Measurements from ENCODE around the gene SLC43A3.
A peak's percentile ranks its signal among the peaks of the same experiment; 100 is the strongest.

The SLC43A3 gene

DNA sequence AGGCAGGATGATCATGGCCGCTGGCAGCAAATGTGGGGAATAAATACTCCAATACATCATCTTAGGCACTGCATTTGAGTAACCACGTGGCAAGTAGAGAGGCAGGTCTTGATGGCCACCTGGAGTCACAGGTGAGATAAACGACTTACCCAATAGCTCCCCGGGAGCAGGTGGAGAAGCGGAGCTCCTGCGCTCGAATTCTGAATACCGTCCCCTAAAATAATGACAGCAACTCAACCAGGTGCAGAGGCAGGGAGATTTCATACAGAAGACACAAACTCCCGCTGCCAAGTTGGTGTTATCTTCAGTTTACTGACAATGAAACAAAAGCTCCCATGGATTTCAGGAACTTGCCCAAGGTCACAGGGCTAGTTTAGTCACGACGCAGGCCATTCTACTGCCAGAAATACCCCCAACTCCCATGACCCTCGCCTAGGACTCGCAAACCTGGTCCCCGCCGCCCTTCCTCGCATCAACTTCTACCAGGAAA is 437 bp downstream of the SLC43A3 start:
- peak; percentile 6 for DNase-seq

DNA sequence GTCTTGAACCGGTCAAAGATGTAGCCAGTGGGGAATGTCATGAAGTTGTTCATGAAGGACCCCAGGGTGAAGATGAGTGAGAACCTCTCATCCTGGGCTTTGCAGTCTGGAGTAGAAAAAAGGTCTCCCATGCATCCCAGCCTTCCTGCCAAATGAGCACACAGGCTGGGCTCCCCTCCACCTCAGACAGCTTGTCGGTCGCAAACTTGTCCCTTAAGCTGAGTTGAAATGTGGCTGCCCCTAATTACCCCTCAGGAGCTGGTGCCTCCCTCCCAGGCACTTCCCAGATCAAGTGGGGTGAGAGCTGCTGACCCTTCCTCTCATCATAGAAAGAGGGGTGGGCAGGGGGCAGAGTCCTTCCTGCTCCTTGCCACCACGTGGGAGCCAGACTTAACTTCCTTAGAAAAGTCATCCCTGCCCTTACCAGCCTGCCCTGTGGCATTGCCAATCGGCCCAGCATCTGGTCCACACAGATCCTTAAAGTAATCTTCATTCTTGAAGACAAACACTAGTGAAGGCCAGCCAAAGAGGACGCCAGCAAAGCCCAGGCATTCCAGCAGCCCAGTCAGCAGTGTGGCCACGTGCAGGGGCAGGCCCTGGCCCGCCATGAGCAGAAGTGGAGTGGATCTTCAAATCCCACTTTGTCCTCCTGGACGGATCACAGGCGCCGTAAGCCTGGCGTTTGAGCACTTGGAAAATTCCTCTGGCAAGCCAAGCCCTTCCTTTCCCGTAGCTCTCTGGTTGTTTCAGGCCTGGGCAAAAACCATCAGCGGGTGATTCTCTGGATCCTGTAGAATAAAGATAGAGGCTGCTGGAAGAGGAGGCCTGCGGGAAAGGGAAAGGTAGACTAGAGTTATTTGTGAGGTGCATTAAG is 1.1 kb downstream of the SLC43A3 start:
- no peak for DNase-seq

DNA sequence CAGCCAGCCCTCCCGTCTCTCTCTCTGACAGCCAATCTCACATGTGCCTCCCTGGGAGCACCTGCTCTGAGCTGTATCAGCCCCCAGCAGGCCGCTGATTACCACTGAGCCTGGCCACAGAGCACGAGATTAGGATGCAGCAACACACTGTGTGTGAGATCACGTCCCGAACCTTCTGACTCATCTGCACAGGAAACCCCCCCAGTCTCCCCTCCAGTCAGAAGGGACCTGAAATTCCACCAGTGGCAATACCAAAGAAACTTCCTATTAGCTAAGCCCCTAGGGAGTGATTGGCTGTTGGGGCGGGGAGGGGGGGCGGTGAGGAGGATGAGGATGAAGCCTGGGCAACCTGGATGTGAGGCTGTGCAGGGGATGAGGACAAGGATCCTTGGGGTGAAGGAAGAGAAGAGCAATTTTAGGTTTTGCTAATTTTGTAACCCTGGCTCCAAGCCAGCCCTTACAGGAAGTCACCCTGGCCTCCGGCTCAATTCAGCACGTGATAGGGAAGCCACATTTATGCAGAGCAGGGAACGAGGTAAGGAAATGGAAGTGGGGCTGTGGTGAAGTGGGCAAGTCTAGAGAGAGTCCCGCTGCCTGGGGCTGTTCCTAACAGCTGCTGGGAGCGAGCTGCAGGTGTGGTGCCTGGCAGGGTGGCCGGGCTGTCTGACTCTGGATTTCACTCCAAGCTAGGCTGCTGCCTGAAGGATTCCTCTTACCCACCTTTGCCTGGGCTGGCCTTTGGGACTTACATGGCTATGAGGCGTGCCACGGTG is 1.9 kb downstream of the SLC43A3 start:
- peak; percentile 89 for DNase-seq

DNA sequence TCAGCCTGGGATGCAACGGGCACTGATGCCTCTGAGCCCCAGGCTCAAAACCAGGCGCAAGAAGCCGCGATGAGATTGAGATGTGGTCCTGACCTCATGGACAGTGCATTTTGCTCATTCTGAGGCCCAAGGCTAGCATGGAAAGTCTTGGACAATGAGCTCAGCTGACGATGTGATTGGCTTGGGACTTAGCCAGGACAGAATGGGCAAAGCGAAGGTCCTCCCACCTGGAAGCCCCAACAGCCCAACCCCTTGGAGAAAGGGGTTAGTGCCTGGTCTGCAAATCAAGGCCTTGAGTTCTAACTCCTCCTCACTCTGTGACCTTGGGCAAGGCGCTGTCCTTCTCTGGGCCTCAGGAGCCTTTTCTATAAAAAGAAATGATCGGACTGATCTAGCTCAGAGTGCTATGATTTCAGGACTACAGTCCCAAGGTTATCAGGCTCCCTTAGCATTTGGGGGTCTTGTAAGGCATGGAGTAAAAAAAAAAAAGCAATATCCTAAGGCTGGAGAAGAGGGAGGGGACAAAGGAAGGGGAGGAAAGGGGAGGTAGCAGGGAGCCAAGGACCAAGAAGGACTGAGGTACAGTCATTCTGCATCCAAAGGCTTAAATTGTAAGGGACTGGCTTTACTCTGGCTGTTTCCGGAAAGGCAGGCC is 2.7 kb downstream of the SLC43A3 start:
- no peak for DNase-seq

DNA sequence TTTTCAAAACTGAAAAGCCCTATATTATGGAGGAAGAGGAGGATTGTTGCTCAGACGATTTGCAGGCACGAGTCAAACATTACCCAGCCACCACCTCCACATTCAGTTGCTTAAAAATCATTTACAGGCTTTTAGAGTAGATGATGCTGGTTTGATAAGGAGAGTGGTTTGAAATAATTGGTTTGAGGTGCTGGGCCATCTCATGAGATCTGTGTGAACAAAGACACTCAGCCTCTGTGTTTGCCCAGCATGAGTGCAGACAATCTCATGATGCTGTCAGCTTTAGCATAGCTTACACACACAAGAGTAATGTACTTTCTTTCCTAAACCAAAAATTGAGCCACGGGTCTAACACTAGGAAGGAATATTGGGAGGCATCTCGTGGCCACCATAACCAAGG is 4.3 kb downstream of the SLC43A3 start:
- DNase-seq: no peak

DNA sequence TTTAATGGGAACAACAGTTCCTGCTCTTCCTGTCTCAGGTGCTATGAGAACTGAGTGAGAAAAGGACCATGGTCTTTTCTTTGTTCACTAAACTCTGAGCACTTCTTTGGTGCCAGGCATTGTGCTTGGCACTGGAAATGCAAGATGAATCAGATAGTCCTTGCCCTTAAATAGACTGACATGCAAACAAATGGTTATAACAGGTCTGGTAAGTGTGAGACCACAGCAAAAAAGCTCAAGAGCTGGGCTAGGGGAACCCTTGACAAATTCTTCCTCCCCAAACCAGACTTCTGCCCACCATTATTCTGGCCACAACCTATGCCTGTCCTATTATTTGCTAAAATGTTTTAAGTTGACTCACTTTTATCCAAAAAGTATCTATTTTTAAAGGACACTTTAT is 5.1 kb downstream of the SLC43A3 start:
- no peak for DNase-seq

DNA sequence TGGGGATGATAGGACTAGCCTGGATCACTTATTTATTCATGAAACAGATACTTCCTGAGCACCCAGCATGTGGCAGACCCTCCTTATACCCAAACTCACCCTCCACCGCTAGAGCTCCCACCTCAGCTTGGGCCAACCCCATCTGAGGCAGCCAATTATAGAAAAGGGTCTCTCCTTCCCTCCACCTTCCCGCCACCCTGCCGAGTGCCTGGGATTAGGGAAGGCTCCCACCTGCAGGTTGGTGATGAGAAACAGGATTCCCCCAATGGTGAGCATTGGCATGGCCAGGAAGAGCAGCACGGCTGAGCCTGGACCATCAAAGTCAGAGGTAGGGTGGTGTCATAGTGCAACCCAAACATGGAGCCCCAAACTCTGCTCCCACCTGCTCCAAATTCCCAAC is 5.9 kb downstream of the SLC43A3 start:
- DNase-seq: no peak

DNA sequence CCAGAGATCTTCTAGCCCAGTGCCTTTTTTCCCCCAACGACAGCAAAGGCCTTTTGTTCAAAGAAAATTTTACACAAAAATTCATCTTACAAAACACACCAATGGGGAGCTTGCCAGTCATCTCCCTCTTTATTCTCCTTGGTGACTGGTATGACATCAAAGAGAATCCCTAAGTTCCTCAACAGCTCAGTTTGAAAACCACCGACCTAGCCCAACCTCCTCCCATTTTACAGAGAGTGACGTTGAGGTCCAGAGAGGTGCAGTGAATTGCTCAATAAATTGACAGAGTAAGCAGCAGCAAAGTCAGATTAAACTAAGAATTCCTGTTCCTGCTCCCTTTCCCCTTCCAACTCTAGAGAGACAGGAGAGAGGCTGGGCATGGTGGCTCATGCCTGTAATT is 7.8 kb downstream of the SLC43A3 start:
- no peak for DNase-seq

DNA sequence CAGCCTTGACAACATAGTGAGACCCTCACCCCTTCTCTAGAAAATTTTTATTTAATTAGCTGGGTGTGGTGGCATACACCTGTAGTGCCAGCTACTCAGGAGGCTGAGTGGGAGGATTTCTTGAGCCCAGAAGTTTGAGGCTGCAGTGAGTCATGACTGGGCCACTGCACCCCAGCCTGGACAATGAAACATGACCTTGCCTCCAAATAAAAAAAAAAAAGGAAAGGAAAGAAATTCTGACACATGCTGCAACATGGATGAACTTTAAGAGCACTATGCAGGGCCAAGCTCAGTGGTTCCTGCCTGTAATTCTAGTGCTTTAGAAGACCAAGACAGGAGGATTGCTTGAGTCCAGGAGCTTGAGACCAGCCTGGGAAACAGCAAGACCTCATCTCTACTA is 8.8 kb downstream of the SLC43A3 start:
- DNase-seq: no peak

DNA sequence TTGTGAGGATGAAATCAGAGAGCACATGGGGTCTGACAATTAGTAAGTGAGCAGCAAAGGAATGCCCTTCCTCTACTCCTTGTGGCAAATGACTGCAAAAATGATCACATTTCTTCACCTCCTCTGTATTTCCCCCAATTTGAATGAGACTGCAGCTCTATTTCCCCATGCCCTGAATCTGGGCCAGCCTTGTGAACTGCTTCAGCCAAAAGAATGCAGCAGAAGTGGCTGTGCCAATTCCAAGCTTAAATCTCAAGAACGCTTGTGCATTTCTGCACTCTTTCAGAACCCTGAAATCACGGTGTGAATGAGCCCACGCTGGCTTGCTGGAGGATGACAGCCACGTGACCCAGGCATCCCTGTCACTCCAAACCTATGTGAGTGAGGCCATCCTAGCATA is 9.9 kb downstream of the SLC43A3 start:
- DNase-seq: no peak

DNA sequence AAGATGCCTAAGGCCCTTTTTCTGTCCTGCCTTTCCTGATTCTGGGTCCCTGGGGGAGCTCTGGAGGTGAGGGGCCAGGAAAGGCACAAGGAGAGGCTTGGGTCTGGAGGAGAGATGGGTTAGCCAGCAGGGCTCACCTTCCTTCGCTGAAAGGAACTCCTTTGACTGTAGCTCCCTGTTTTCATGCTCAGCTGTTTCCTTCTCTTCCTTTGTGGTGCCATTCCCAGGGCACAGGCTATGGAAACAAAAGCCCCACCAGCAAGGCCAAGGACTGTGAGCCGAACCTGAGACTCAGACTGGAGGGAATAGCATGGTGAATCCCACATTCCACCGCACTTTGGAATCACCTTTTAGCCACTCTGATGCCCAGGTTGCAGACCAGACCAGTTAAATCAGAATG is 10.5 kb downstream of the SLC43A3 start:
- DNase-seq: no peak

DNA sequence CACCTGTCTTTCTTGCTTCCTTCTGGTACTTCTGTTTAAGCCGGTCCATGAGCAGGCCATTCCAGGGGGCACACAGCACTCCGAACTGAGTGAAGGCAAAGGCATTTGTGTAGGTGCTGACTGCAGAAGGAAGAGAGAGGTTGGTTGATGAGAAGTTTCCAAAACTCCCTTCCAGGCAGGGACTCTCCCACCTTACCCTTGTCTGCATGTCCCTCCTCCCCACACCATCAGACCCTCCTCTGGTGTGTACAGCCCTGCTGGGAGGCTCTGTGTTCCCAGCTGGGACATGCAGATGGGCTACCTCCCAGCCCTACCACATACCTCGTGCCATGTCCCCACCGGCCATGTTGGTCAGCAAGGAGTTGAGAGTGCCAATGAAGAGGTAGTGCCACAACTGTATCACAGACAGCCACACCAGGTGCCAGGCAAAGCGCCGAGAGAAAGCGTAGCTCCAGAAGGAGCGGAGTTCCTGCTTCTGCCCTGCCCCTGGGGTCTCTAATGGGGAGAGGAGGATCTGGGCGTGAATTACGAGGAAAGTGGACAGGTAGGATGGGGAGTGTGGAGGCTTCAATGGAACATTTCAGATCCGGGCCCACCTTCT is 12.2 kb downstream of the SLC43A3 start:
- DNase-seq: no peak

DNA sequence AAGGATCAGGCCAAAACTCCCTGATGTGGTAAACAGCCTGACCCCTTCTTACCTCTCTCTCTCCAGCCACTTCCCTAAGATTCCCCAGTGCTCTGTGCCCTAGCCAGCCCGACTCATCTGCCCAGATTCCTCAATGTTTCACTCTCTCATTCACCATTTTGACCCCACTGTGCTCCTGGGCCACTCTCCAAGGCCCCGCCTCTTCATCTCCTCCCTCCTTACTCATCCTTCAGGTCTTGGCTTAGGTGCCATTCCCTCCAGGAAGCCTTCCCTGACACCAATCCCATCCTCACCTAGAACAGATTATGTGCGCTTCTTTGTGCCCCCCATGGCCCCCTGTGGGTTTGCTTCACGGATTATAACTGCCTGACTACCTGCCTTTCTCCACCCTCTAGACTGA is 13.2 kb downstream of the SLC43A3 start:
- no peak for DNase-seq

DNA sequence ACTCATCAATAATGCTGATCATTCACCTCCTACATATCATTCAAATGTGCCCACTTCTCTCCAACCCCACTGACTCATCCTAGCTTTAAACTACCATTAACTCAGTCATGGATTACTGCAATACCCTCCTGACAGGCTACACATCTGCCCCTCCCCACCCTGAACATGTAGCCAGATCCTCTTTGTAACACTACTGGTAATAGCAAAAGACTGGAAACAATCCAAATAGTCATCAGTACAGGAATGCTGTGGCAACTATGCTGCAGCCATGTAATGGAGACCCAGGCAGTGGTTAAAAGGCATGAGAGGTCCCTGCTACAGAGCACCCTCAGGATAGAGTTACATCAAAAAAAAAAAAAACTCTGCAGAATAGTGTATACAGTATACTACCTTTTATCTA is 16.6 kb downstream of the SLC43A3 start:
- DNase-seq: no peak

DNA sequence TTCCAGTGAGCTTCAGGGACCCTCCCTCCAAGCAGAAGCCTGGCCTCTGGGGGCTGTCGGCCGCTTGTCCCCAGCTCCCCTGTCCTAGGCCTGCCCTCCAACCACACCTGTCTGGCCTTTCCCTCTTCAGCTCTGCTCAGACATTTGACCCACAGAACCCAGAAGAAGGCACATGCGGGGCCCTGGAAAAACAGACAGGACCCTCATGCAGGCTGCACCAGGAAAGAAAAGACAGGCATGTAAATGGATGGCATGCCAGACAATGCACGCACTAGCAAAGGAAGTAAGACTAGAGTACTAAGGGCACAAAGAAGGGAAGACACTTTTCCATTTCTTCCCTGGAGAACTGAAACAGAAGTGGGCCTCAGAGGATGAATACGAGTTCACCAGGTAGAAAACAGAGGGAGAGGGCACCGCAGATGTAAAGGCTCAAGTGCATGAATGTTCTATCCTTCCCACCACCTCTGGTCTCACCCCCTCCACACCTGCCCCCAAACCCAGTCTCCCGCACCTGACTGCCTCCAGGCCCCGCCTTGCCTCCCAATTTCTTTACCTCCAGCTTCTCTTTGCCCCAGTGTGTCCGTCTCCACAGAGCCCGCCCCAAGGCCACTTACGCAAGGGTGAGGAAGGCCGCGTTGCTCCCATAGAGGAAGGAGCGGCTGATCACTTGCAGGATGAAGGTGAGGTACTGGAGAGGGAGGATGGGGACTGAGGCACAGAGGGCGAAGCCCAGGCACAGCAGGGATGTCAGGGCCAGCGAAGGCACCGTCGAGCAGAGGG is 17.4 kb downstream of the SLC43A3 start:
- no peak for DNase-seq

DNA sequence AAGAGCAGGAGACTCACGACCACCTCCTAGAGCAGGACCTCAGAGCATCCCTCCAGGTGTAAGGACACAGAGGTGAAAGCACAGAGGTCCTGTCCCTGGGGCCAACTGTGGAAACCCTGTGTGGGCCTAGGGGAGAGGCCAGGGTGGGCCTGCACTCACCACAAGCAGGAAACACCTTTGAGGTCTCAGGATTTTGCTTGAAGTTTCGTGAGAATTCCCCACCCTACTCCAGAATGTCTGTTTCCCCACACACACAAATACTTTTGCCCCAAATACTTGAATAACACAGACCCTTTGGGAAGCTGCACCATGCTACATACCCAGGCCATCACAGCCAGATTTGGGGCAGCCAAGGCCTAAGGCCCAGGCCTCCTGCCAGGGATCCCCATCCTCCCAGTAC is 18.1 kb downstream of the SLC43A3 start:
- DNase-seq: no peak

DNA sequence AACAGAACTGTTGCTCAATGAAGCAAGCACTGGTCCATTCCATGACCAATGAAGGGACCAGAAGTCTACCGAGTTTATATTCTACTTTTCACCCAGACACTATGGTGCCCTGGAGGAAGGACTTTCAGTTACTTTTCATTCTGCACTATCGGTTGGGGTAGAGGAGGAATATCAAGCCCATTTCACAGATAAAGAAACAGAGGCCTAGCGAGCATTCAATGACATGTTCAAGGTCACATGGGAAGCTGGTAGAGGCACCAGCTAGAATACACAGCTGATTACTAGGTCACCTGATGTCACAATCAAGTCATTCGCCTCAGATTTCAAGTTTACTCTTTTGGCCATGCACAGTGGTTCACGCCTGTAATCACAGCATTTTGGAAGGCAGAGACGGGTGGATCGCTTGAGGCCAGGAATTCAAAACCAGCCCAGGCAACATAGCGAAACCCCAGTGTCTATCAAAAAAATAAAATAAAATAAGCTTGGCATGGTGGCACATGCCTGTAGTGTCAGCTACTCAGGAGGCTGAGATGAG is 18.9 kb downstream of the SLC43A3 start:
- no peak for DNase-seq

DNA sequence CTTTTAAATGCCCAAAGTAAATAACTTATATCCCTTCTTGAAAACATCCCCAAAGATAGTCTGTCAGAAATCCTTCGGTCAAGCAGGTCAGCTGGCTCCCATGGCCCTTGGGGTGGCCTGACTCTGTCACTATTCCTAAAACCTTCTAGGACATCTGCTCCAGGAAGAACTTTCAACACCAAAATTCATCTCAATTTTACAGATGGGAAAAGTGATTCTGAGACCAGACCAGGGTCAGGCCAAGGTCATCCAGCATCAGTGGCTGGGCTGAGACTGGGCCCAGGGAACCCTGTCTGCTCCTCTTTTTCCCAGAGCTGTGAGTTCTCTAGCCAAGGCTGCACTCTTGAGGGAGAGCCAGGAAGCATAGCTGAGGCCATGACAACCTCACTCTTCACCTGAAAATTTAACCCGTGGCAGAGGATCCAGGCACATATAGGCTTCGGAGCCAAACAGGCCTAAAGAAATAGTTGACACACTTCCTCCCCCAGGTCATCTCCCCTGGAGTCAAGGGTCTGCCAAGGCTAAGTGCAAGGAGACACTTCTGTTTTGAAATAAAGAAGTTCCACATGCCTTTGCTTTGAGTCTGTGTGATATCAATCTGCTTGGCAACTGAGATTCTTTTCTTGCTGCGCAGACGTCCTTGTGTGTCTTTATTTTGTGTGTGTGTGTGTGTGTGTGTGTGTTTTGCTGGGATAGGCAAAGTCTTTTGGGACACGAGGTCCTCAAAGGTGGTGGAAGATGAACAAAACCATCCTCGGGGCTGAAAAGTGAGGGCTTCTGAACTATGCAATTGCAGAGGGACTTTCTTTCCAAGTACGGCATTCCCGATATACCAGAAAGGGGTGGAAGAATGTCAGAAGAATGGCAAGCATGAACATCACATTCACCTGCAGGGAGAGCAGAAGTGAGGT is 19.7 kb downstream of the SLC43A3 start:
- no peak for DNase-seq

DNA sequence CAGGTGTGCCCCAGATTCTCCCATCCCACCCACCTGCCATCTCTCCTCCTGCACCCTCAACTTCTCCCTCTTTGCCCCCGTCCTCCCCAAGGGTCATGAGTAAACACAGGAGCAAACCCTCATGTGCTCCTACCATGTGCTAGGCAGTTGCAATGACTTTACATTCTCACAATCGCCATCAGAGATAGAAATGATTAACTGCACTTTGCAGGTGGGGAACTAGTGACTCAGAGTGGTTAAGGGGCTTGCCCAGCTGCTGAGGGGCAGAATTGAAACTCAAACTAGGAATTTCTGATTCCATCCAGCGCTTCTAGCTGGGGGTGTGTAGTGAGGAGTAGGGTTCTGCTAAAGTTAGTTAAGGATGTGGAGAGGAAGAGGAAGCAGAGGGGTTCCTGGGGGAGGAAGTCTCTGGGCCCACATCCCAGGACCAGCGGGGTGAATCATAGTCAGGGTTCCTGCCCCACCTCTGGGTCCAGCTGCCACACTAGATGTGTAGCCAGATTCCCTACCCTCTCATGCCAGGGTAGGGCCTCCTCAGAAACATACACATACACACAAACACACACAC is 20.5 kb downstream of the SLC43A3 start:
- DNase-seq: no peak

DNA sequence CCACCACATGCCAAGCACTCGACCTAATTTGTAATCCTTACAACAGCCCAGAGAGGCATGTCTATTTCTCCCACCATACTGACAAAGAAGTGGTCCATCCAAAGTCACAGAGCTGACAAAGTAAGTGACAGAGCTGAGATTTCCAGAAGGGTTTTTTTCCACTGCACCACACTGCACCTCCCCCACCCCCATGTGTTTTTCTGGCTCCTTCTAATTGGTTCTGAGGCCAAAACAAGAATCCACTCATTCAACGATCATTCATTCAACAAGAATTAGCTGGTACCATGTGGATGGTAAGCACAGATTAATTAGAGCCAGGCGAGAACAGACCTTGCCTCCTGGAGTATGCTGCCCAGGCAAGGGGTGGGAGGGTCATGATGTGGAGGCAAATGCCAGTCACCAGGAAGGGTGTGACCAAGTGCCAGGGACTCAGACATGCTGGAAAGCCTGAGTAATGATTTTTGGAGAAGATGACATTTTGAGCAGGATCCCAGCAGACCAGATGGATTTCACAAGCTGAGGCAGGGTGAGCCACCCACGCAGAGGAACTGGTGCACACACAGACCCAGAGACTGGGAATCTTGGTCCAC is 21.6 kb downstream of the SLC43A3 start:
- no peak for DNase-seq

Measured in CD4-positive, alpha-beta T cell treated with Interleukin-6 for 4 hours (primary cell).